ENCODE measurements around the gene TSEN2. TPM values are rescaled to one million over a fixed set of nuclear protein-coding genes. Genes with fewer than 3 reads are reported as not detected.

The TSEN2 gene
- total RNA-seq, 2 experiments from 2014 or later = 13.8 to 15.4 TPM

Other genes starting within 250 kb of the TSEN2 start
- gene PPARG, start 195.4 kb upstream of the TSEN2 start, total RNA-seq = 1 to 10 TPM; 2.7 TPM
- gene MKRN2OS, start 61.0 kb downstream of the TSEN2 start, total RNA-seq = not detected
- gene MKRN2, start 72.6 kb downstream of the TSEN2 start, total RNA-seq = 10 to 100 TPM; 28.5 to 30.1 TPM
- gene RAF1, start 179.6 kb downstream of the TSEN2 start, total RNA-seq = 10 to 100 TPM; 64.6 to 66.9 TPM

Data from activated CD4-positive, alpha-beta memory T cell treated with anti-CD3 and anti-CD28 coated beads for 36 hours (primary cell).